A549 (cell line): ENCODE data around the gene EPPIN. TPM values are rescaled to one million over a fixed set of nuclear protein-coding genes. Genes with fewer than 3 reads are reported as not detected.

Experiments used
- ATAC-seq, 2 experiments: fragments of 200-7000 bp in 1 of 2; fragments of >200 bp in 1 of 2; cut with Nextera tagmentation in 1 of 2; cut with Tn5 transposase in 1 of 2; 3 replicates each; pipeline versions ENCODE4 v1.8.0 to v1.9.1; 2018 to 2020; ENCODE audit warnings: mild to moderate bottlenecking in 1 of 2, moderate library complexity in 1 of 2
- CTCF ChIA-PET: fragments of 300-600 bp; sonication (Branson Sonifier 250); formaldehyde crosslinking; extraction: SDS; loops from one replicate; lab custom pipeline; 2021; ENCODE audit warnings: antibody characterized with exemption, inconsistent platforms; lab: Yijun Ruan, JAX
- POLR2A ChIA-PET: fragments of 350-600 bp; formaldehyde crosslinking; extraction: SDS; loops from one replicate; lab custom pipeline; 2021; ENCODE audit warnings: antibody characterized with exemption, inconsistent platforms; lab: Yijun Ruan, JAX
- DNase-seq, 2 experiments: peaks; one replicate each; pipeline versions ENCODE4 v3.0.0 to v3.0.0-alpha.2; 2011 to 2016; ENCODE audit warnings: low read depth in 1 of 2, low spot score in 1 of 2
- FAIRE-seq: peaks from 2 replicates; lab custom pipeline; 2011; peaks lifted over from hg19 to GRCh38; lab: Jason Lieb, UNC
- H3K27ac ChIP-seq, 2 experiments: fragments of >200 bp; sonication (Bioruptor Twin); formaldehyde crosslinking; 3 replicates each; pipeline ENCODE4 v1.5.1; 2016 to 2017
- H3K4me1 ChIP-seq: fragments of >200 bp; sonication (Bioruptor Twin); formaldehyde crosslinking; 3 replicates; pipeline ENCODE4 v1.6.1; 2016
- H3K4me2 ChIP-seq: fragments of >200 bp; sonication (Bioruptor Twin); formaldehyde crosslinking; 3 replicates; pipeline ENCODE4 v1.6.1; 2016
- H3K4me3 ChIP-seq: fragments of >200 bp; sonication (Bioruptor Twin); formaldehyde crosslinking; 3 replicates; pipeline ENCODE4 v1.5.1; 2016
- H3K9me3 ChIP-seq: fragments of >200 bp; sonication (Bioruptor Twin); formaldehyde crosslinking; 3 replicates; pipeline ENCODE4 v1.6.1; 2016
- CBX8 ChIP-seq: fragments of 200-600 bp; sonication (generic); IDR thresholded peaks from 2 replicates; pipeline ENCODE4 v1.6.1; 2016
- CHD2 ChIP-seq: fragments of 150-350 bp; IDR thresholded peaks from 2 replicates; pipeline ENCODE4 v1.6.1; 2014; ENCODE audit warnings: low read length; ENCODE audit not compliant: partially characterized antibody
- CHD4 ChIP-seq: fragments of 200-600 bp; sonication (generic); IDR thresholded peaks from 2 replicates; pipeline ENCODE4 v1.6.1; 2016; ENCODE audit warnings: antibody characterized with exemption, mild to moderate bottlenecking, borderline replicate concordance
- CTCF ChIP-seq: fragments of >200 bp; sonication (Bioruptor Twin); formaldehyde crosslinking; IDR thresholded peaks from 3 replicates; pipeline ENCODE4 v1.5.1; 2016
- EHMT2 ChIP-seq: fragments of 200-600 bp; sonication (generic); IDR thresholded peaks from 2 replicates; pipeline ENCODE4 v1.6.1; 2016; ENCODE audit warnings: antibody characterized with exemption, low read depth, mild to moderate bottlenecking, moderate library complexity
- ELK1 ChIP-seq: fragments of 150-350 bp; IDR thresholded peaks from 2 replicates; pipeline ENCODE4 v1.6.1; 2014; ENCODE audit warnings: low read depth, mild to moderate bottlenecking, low read length
- ESRRA ChIP-seq: fragments of 150-350 bp; IDR thresholded peaks from 2 replicates; pipeline ENCODE4 v1.6.1; 2014; ENCODE audit warnings: mild to moderate bottlenecking, low read length, borderline replicate concordance
- FOXS1 ChIP-seq: fragments of 250-450 bp; sonication (Bioruptor Pico); IDR thresholded peaks from 2 replicates; pipeline ENCODE4 v1.5.0; 2020; ENCODE audit warnings: mild to moderate bottlenecking, moderate library complexity
- HDAC2 ChIP-seq: fragments of 200-600 bp; sonication (generic); IDR thresholded peaks from 2 replicates; pipeline ENCODE4 v1.6.1; 2016
- HOXA7 ChIP-seq: fragments of 250-450 bp; sonication (Bioruptor Pico); IDR thresholded peaks from 2 replicates; pipeline ENCODE4 v1.5.0; 2020; ENCODE audit warnings: mild to moderate bottlenecking, moderate library complexity
- HOXB5 ChIP-seq: fragments of 250-450 bp; sonication (Bioruptor Pico); IDR thresholded peaks from 2 replicates; pipeline ENCODE4 v1.5.0; 2020; ENCODE audit warnings: mild to moderate bottlenecking, moderate library complexity
- JUNB ChIP-seq: fragments of >200 bp; sonication (Bioruptor Twin); formaldehyde crosslinking; IDR thresholded peaks from 2 replicates; pipeline ENCODE4 v1.6.1; 2016
- MYC ChIP-seq: IDR thresholded peaks from 2 replicates; pipeline ENCODE4 v1.6.1; 2012; ENCODE audit warnings: mild to moderate bottlenecking, inconsistent platforms, low read length, improper control_type of control experiment, borderline replicate concordance
- NFE2L2 ChIP-seq: fragments of 150-350 bp; conservative IDR thresholded peaks from 2 replicates; pipeline ENCODE4 v1.6.1; 2014; ENCODE audit warnings: low read length
- NPAS2 ChIP-seq: fragments of 250-450 bp; sonication (Bioruptor Pico); IDR thresholded peaks from 2 replicates; pipeline ENCODE4 v1.8.0; 2022; ENCODE audit warnings: mild to moderate bottlenecking, moderate library complexity, borderline replicate concordance
- RAD21 ChIP-seq, 2 experiments: fragments of >200 bp in 1 of 2; sonication (Bioruptor Twin) in 1 of 2; formaldehyde crosslinking in 1 of 2; IDR thresholded peaks in 1 of 2; conservative IDR thresholded peaks in 1 of 2; 2 replicates in 1 of 2; 3 replicates in 1 of 2; pipeline ENCODE4 v1.6.1; 2012 to 2018; ENCODE audit warnings: inconsistent platforms in 1 of 2
- RNF2 ChIP-seq: fragments of 200-600 bp; sonication (generic); IDR thresholded peaks from 2 replicates; pipeline ENCODE4 v1.6.1; 2016; ENCODE audit warnings: low read depth, mild to moderate bottlenecking, antibody characterized with exemption, moderate library complexity, borderline replicate concordance
- SMC3 ChIP-seq: fragments of >200 bp; sonication (Bioruptor Twin); formaldehyde crosslinking; IDR thresholded peaks from 3 replicates; pipeline ENCODE4 v1.6.1; 2018; ENCODE audit warnings: inconsistent platforms
- SREBF2 ChIP-seq: fragments of 450-650 bp; IDR thresholded peaks from 2 replicates; pipeline ENCODE4 v1.6.1; 2014; ENCODE audit warnings: mild to moderate bottlenecking, moderate library complexity
- ZNF302 ChIP-seq: fragments of 250-450 bp; sonication (Bioruptor Pico); IDR thresholded peaks from 2 replicates; pipeline ENCODE4 v1.9.0; 2021; ENCODE audit warnings: inconsistent platforms, mild to moderate bottlenecking, moderate library complexity
- ZSCAN20 ChIP-seq: fragments of 250-450 bp; sonication (Bioruptor Pico); IDR thresholded peaks from 2 replicates; pipeline ENCODE4 v1.8.0; 2022; ENCODE audit warnings: mild to moderate bottlenecking, moderate library complexity
- WGBS: methylation state at CpG from one replicate; pipeline ENCODE4 v1.1.6; 2017; ENCODE audit errors: missing lambda C conversion rate; 5-methylcytosine and 5-hydroxymethylcytosine counted together
- polyA plus RNA-seq, 4 experiments: library from polyadenylated mRNA; depleted of rRNA in 3 of 4; stranded (reverse); fragments of >200 nt; fragmentation: RNase III in 1 of 4; extraction: RNeasy Plus Mini Kit Qiagen cat#74134 plus additional on column Dnase treatment in 1 of 4; gene quantifications; 2 replicates in 3 of 4; 3 replicates in 1 of 4; pipeline ENCODE4 v1.2.3, GENCODE V29; 2011 to 2017
- TF ChIP-seq, protein P1 (sequence below): IDR thresholded peaks from 2 replicates; pipeline ENCODE4 v1.6.1; 2012
- TF ChIP-seq, protein P2 (sequence below): fragments of 200-600 bp; sonication (generic); IDR thresholded peaks from 2 replicates; pipeline ENCODE4 v1.6.1; 2016; ENCODE audit warnings: antibody characterized with exemption, mild to moderate bottlenecking, moderate library complexity
- TF ChIP-seq, protein P3 (sequence below): fragments of >200 bp; sonication (Bioruptor Twin); formaldehyde crosslinking; IDR thresholded peaks from 2 replicates; pipeline ENCODE4 v1.6.1; 2016

EPPIN gene
- polyA plus RNA-seq, 2 of the 4 experiments (the other 2 are of a cell fraction), result not detected

GRCh38 chr20:45593498-45593897 is 46.3 kb upstream of the EPPIN start:
- ATAC-seq, result no peak
- CTCF ChIA-PET, result interaction anchor here (0.6 to 1.2 kb wide), 2 partner anchors 178 to 394 kb away, joined by 3 to 4 read pairs; no protein-coding TSS in a partner anchor

DNA sequence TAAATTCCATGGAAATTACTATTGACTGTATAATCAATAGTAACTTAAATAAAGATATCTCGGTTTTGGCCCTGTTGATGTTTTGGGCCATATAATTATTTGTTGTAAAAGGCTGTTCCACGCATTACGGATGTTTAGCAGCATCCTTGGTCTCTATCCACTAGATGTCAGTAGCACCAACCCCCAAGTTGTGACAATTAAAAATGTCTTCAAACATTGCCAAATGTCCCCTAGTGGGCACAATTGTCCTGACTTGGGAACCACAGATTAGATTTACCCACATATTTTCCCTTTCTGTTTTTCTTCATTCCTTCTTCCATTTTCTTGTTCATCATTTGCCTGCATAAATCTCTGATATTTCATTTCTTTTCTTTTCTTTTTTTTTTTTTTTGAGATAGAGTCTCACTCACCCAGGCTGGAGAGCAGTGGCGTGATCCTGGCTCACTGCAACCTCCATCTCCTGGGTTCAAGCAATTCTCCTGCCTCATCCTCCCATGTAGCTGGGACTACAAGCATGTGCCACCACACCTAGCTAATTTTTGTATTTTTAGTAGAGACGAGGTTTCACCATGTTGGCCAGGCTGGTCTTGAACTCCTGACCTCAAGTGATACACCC is 45.5 kb upstream of the EPPIN start:
- H3K4me3 ChIP-seq, result no peak overlapping the region
- ATAC-seq (peak; percentile 79 to 80), DNase-seq (peak; percentile 25 to 74)
- CTCF ChIA-PET, result interaction anchor here (0.6 to 1.2 kb wide), 5 partner anchors 178 to 576 kb away, joined by 3 to 9 read pairs (median 3); no protein-coding TSS in a partner anchor
- peak; percentile 51 for TF ChIP-seq SMC3
- peak; percentile 44 to 67; a peak in 4 of 5 replicates for TF ChIP-seq RAD21 (conservative IDR thresholded peaks at IDR 0.05 in 1 of 2, IDR thresholded peaks at IDR 0.05 in 1 of 2)
- TF ChIP-seq JUNB, result no peak
- peak; percentile 69 for TF ChIP-seq CTCF
- TF ChIP-seq ZNF302 (CRISPR knock-in tag), result no peak
- TF ChIP-seq, all 56 proteins: peak for 3
- FAIRE-seq, result peak; percentile 94
- Histone ChIP-seq H3K27ac (no peak overlapping the region), H3K4me1 (no peaks in the 10 kb centered on the region), H3K4me2 (no peak overlapping the region), H3K9me3 (peaks cover 8% of the 10 kb centered on the region; the same call in 1 of the 3 replicates)
- POLR2A ChIA-PET, result no interaction called here
- 14% methylated on average over 5 of the region's 5 CpGs for WGBS

More at GRCh38 chr20:45593498-45593897, 46.3 kb upstream of the EPPIN start:
- Histone ChIP-seq H3K27ac (no peak overlapping the region), H3K4me2 (no peak overlapping the region), H3K9me3 (peaks cover 8% of the 10 kb centered on the region; the same call in 1 of the 3 replicates)
- DNase-seq, result no peak
- 7% methylated on average over 1 of the region's 1 CpG for WGBS
- no peak for TF ChIP-seq CBX8
- no peak for TF ChIP-seq NPAS2 (CRISPR knock-in tag)
- no peak for TF ChIP-seq NFE2L2
- no peak for TF ChIP-seq ESRRA
- TF ChIP-seq MYC, result no peak
- TF ChIP-seq HOXB5 (CRISPR knock-in tag), result no peak
- no peak for TF ChIP-seq RAD21 (conservative IDR thresholded peaks at IDR 0.05 in 1 of 2, IDR thresholded peaks at IDR 0.05 in 1 of 2)
- TF ChIP-seq SREBF2, result no peak
- TF ChIP-seq, all 56 proteins: peak for 0
- H3K4me1 ChIP-seq, result no peaks in the 10 kb centered on the region
- POLR2A ChIA-PET, result no interaction called here
- no peak overlapping the region for H3K4me3 ChIP-seq
- FAIRE-seq, result no peak

GRCh38 chr20:45589725-45590124 is 42.5 kb upstream of the EPPIN start:
- DNase-seq (no peak), FAIRE-seq (no peak), ATAC-seq (no peak)
- Histone ChIP-seq H3K4me1 (no peaks in the 10 kb centered on the region), H3K4me3 (no peak overlapping the region), H3K27ac (no peak overlapping the region), H3K4me2 (no peak overlapping the region), H3K9me3 (peaks cover 8% of the 10 kb centered on the region; the same call in 1 of the 3 replicates)
- CTCF ChIA-PET, result interaction anchor here (0.8 to 1.9 kb wide), 2 partner anchors 9 to 181 kb away, joined by 3 to 10 read pairs; no protein-coding TSS in a partner anchor
- POLR2A ChIA-PET, result no interaction called here
- WGBS, result 0% methylated on average over 1 of the region's 1 CpG
- TF ChIP-seq CHD4, result no peak
- TF ChIP-seq HDAC2, result no peak
- no peak for TF ChIP-seq HOXA7 (CRISPR knock-in tag)
- TF ChIP-seq RNF2, result no peak
- TF ChIP-seq, protein P1, sequence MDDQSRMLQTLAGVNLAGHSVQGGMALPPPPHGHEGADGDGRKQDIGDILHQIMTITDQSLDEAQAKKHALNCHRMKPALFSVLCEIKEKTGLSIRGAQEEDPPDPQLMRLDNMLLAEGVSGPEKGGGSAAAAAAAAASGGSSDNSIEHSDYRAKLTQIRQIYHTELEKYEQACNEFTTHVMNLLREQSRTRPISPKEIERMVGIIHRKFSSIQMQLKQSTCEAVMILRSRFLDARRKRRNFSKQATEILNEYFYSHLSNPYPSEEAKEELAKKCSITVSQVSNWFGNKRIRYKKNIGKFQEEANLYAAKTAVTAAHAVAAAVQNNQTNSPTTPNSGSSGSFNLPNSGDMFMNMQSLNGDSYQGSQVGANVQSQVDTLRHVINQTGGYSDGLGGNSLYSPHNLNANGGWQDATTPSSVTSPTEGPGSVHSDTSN, result no peak
- TF ChIP-seq ZSCAN20 (CRISPR knock-in tag), result no peak
- TF ChIP-seq CHD2, result no peak
- TF ChIP-seq EHMT2, result no peak
- TF ChIP-seq, protein P2, sequence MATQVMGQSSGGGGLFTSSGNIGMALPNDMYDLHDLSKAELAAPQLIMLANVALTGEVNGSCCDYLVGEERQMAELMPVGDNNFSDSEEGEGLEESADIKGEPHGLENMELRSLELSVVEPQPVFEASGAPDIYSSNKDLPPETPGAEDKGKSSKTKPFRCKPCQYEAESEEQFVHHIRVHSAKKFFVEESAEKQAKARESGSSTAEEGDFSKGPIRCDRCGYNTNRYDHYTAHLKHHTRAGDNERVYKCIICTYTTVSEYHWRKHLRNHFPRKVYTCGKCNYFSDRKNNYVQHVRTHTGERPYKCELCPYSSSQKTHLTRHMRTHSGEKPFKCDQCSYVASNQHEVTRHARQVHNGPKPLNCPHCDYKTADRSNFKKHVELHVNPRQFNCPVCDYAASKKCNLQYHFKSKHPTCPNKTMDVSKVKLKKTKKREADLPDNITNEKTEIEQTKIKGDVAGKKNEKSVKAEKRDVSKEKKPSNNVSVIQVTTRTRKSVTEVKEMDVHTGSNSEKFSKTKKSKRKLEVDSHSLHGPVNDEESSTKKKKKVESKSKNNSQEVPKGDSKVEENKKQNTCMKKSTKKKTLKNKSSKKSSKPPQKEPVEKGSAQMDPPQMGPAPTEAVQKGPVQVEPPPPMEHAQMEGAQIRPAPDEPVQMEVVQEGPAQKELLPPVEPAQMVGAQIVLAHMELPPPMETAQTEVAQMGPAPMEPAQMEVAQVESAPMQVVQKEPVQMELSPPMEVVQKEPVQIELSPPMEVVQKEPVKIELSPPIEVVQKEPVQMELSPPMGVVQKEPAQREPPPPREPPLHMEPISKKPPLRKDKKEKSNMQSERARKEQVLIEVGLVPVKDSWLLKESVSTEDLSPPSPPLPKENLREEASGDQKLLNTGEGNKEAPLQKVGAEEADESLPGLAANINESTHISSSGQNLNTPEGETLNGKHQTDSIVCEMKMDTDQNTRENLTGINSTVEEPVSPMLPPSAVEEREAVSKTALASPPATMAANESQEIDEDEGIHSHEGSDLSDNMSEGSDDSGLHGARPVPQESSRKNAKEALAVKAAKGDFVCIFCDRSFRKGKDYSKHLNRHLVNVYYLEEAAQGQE, result no peak
- no peak for TF ChIP-seq ESRRA
- no peak for TF ChIP-seq FOXS1 (CRISPR knock-in tag)
- TF ChIP-seq, protein P3, sequence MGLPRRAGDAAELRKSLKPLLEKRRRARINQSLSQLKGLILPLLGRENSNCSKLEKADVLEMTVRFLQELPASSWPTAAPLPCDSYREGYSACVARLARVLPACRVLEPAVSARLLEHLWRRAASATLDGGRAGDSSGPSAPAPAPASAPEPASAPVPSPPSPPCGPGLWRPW, result no peak
- no peak for TF ChIP-seq ELK1
- no peak for TF ChIP-seq ZNF302 (CRISPR knock-in tag)
